ENCODE data around the gene CCDC159. TPM values are rescaled to one million over a fixed set of nuclear protein-coding genes. Genes with fewer than 3 reads are reported as not detected.
A peak's percentile ranks its signal among the peaks of the same experiment; 100 is the strongest.

Gene CCDC159
- total RNA-seq, 1 experiment from 2014 or later: 6.8 TPM

DNA sequence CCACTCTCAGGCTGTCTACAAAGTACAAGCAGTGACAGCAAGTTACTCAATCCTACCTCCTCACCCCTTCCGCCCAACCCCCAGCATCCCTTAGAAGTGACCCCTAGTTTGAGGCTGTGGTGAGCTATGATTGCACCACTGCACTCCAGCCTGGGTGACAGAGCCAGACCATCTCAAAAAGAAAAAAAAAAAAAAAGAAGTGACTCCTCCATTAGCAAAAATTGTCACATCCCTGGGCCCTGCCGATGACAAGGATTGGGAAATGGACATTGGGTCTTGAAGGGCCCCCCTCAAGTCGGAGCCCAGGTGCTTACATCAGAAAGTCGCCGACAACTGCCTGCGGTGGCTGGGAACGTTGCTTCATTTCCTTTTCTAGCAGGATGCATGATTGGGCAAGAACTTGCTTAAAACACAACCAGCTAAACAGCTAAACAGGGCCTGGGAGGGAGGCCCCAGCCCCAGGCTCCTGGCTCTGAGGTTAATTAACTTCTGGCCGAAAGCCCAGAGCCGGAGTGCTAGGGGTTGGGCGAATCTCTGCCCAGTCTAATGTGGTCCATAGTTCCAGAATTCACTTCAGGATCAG, 22.1 kb upstream of the CCDC159 start:
- CTCF ChIA-PET: interaction anchor here (0.9 to 1.4 kb wide), 3 partner anchors 28 to 122 kb away, joined by 3 to 4 read pairs (median 3); partner anchors contain the start of gene TSPAN16
- POLR2A ChIA-PET: interaction anchor here (0.7 kb wide), 1 partner anchor 211 kb away, joined by 3 read pairs; no protein-coding TSS in a partner anchor
- Mint-ChIP-seq H3K4me3 (no peak overlapping the region), H3K9me3 (no peaks in the 10 kb centered on the region), H3K4me1 (peaks cover 16% of the 10 kb centered on the region), H3K27ac (peak overlapping the region; percentile 23; the same call in 1 of the 2 replicates), H3K27me3 (ENCODE audit: low read depth) (no peaks in the 10 kb centered on the region; the same call in 1 of the 2 replicates), H3K36me3 (no peaks in the 10 kb centered on the region)
- no peak for DNase-seq (ENCODE audit: low spot score)
- no peak for TF ChIP-seq EMX1 (CRISPR knock-in tag; IDR thresholded peaks at IDR 0.05)
- peak; percentile 96 for TF ChIP-seq GABPB1 (CRISPR knock-in tag; IDR thresholded peaks at IDR 0.05)
- peak; percentile 20; the same call in 1 of the 2 replicates for ATAC-seq

DNA sequence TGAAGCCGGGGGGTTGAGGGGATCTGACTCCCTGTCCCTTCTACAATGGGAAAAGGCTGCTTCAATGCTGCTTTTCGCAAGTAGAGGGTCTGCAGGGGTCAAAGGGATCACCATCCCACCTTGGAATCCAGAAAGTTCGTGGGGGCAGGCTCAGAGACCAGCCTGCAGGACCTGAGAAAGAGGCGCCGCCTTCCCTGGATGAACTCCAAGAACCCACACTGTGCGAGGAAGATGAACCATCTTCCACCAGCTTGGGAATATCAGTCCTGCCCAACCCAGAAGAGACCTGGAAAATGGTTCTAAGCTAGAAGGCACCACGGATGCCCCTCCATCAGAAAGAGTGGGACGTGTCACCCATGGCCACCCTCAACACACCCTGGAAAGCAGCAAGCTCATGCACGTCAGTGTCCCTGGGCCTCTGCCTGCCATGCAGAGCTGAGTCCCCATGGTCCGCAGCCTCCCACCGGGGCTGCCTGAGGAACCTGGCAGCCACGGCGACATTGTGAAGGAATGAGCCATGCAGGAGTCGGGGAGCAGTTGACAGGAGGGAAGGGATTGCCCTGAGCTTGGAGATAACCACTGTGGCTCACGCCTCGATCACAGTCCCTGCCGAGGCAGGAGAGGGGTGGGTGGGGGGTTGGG, 21.4 kb upstream of the CCDC159 start:
- H3K27ac Mint-ChIP-seq: no peak overlapping the region
- no peak for TF ChIP-seq CBFB (CRISPR knock-in tag; IDR thresholded peaks at IDR 0.05; ENCODE audit: low read depth)
- TF ChIP-seq ZNF396 (CRISPR knock-in tag; IDR thresholded peaks at IDR 0.05; ENCODE audit: borderline replicate concordance): no peak
- TF ChIP-seq GRHL2 (CRISPR knock-in tag; IDR thresholded peaks at IDR 0.05; ENCODE audit: insufficient replicate concordance, severe bottlenecking): no peak
- TF ChIP-seq RELA (CRISPR knock-in tag; IDR thresholded peaks at IDR 0.05; ENCODE audit: borderline replicate concordance): no peak
- TF ChIP-seq, protein P1, sequence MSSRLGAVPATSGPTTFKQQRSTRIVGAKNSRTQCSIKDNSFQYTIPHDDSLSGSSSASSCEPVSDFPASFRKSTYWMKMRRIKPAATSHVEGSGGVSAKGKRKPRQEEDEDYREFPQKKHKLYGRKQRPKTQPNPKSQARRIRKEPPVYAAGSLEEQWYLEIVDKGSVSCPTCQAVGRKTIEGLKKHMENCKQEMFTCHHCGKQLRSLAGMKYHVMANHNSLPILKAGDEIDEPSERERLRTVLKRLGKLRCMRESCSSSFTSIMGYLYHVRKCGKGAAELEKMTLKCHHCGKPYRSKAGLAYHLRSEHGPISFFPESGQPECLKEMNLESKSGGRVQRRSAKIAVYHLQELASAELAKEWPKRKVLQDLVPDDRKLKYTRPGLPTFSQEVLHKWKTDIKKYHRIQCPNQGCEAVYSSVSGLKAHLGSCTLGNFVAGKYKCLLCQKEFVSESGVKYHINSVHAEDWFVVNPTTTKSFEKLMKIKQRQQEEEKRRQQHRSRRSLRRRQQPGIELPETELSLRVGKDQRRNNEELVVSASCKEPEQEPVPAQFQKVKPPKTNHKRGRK (CRISPR knock-in tag; IDR thresholded peaks at IDR 0.05; ENCODE audit: borderline replicate concordance): no peak
- TF ChIP-seq, protein P2, sequence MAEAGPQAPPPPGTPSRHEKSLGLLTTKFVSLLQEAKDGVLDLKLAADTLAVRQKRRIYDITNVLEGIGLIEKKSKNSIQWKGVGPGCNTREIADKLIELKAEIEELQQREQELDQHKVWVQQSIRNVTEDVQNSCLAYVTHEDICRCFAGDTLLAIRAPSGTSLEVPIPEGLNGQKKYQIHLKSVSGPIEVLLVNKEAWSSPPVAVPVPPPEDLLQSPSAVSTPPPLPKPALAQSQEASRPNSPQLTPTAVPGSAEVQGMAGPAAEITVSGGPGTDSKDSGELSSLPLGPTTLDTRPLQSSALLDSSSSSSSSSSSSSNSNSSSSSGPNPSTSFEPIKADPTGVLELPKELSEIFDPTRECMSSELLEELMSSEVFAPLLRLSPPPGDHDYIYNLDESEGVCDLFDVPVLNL (CRISPR knock-in tag; IDR thresholded peaks at IDR 0.05; ENCODE audit: borderline replicate concordance, low read depth): no peak
- no peak for TF ChIP-seq TP53 (CRISPR knock-in tag; IDR thresholded peaks at IDR 0.05)
- H3K36me3 Mint-ChIP-seq: no peaks in the 10 kb centered on the region
- H3K4me1 Mint-ChIP-seq: peaks cover 16% of the 10 kb centered on the region
- CTCF ChIA-PET: interaction anchor here (0.9 to 1.4 kb wide), 3 partner anchors 29 to 56 kb away, joined by 3 to 5 read pairs (median 4); partner anchors contain the start of gene TSPAN16
- no peak for DNase-seq (ENCODE audit: low spot score)
- no peak for ATAC-seq
- no peak overlapping the region for H3K4me3 Mint-ChIP-seq
- no peaks in the 10 kb centered on the region for H3K9me3 Mint-ChIP-seq
- POLR2A ChIA-PET: no interaction called here
- H3K27me3 Mint-ChIP-seq (ENCODE audit: low read depth): no peaks in the 10 kb centered on the region; the same call in 1 of the 2 replicates

GRCh38 chr19:11325544-11325943, 20.8 kb upstream of the CCDC159 start:
- POLR2A ChIA-PET: no interaction called here
- Mint-ChIP-seq H3K9me3 (no peaks in the 10 kb centered on the region), H3K4me1 (peaks cover 16% of the 10 kb centered on the region)

More at GRCh38 chr19:11325544-11325943, 20.8 kb upstream of the CCDC159 start:
- CTCF ChIA-PET: interaction anchor here (0.9 to 1.4 kb wide), 3 partner anchors 30 to 32 kb away, joined by 3 to 5 read pairs (median 4); partner anchors contain the start of gene TSPAN16
- H3K27ac Mint-ChIP-seq: no peak overlapping the region
- H3K27me3 Mint-ChIP-seq (ENCODE audit: low read depth): no peaks in the 10 kb centered on the region; the same call in 1 of the 2 replicates
- no peaks in the 10 kb centered on the region for H3K36me3 Mint-ChIP-seq
- ATAC-seq (no peak), DNase-seq (ENCODE audit: low spot score) (no peak)
- H3K4me3 Mint-ChIP-seq: no peak overlapping the region
- TF ChIP-seq, protein P3, sequence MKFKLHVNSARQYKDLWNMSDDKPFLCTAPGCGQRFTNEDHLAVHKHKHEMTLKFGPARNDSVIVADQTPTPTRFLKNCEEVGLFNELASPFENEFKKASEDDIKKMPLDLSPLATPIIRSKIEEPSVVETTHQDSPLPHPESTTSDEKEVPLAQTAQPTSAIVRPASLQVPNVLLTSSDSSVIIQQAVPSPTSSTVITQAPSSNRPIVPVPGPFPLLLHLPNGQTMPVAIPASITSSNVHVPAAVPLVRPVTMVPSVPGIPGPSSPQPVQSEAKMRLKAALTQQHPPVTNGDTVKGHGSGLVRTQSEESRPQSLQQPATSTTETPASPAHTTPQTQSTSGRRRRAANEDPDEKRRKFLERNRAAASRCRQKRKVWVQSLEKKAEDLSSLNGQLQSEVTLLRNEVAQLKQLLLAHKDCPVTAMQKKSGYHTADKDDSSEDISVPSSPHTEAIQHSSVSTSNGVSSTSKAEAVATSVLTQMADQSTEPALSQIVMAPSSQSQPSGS (CRISPR knock-in tag; IDR thresholded peaks at IDR 0.05; ENCODE audit: borderline replicate concordance, low read depth): no peak
- TF ChIP-seq, protein P4, sequence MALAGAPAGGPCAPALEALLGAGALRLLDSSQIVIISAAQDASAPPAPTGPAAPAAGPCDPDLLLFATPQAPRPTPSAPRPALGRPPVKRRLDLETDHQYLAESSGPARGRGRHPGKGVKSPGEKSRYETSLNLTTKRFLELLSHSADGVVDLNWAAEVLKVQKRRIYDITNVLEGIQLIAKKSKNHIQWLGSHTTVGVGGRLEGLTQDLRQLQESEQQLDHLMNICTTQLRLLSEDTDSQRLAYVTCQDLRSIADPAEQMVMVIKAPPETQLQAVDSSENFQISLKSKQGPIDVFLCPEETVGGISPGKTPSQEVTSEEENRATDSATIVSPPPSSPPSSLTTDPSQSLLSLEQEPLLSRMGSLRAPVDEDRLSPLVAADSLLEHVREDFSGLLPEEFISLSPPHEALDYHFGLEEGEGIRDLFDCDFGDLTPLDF (CRISPR knock-in tag; IDR thresholded peaks at IDR 0.05): no peak
- TF ChIP-seq, protein P2 (CRISPR knock-in tag; IDR thresholded peaks at IDR 0.05; ENCODE audit: borderline replicate concordance, low read depth): no peak
- TF ChIP-seq ELF4 (CRISPR knock-in tag; IDR thresholded peaks at IDR 0.05; ENCODE audit: low read depth) (no peak), TEAD1 (CRISPR knock-in tag; IDR thresholded peaks at IDR 0.05) (no peak), FOXP1 (CRISPR knock-in tag; IDR thresholded peaks at IDR 0.05; ENCODE audit: borderline replicate concordance) (no peak), EMX1 (CRISPR knock-in tag; IDR thresholded peaks at IDR 0.05) (no peak)
- TF ChIP-seq, protein P5, sequence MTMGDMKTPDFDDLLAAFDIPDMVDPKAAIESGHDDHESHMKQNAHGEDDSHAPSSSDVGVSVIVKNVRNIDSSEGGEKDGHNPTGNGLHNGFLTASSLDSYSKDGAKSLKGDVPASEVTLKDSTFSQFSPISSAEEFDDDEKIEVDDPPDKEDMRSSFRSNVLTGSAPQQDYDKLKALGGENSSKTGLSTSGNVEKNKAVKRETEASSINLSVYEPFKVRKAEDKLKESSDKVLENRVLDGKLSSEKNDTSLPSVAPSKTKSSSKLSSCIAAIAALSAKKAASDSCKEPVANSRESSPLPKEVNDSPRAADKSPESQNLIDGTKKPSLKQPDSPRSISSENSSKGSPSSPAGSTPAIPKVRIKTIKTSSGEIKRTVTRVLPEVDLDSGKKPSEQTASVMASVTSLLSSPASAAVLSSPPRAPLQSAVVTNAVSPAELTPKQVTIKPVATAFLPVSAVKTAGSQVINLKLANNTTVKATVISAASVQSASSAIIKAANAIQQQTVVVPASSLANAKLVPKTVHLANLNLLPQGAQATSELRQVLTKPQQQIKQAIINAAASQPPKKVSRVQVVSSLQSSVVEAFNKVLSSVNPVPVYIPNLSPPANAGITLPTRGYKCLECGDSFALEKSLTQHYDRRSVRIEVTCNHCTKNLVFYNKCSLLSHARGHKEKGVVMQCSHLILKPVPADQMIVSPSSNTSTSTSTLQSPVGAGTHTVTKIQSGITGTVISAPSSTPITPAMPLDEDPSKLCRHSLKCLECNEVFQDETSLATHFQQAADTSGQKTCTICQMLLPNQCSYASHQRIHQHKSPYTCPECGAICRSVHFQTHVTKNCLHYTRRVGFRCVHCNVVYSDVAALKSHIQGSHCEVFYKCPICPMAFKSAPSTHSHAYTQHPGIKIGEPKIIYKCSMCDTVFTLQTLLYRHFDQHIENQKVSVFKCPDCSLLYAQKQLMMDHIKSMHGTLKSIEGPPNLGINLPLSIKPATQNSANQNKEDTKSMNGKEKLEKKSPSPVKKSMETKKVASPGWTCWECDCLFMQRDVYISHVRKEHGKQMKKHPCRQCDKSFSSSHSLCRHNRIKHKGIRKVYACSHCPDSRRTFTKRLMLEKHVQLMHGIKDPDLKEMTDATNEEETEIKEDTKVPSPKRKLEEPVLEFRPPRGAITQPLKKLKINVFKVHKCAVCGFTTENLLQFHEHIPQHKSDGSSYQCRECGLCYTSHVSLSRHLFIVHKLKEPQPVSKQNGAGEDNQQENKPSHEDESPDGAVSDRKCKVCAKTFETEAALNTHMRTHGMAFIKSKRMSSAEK (CRISPR knock-in tag; IDR thresholded peaks at IDR 0.05; ENCODE audit: borderline replicate concordance): no peak
- TF ChIP-seq, protein P1 (CRISPR knock-in tag; IDR thresholded peaks at IDR 0.05; ENCODE audit: borderline replicate concordance): no peak
